Prostate gland (tissue), 2 donors: Measurements from ENCODE around the gene GPC5. TPM values are rescaled to one million over a fixed set of nuclear protein-coding genes. Genes with fewer than 3 reads are reported as not detected.

Experiments used
- DNase-seq: peaks from one replicate; pipeline ENCODE4 v3.0.0-alpha.2; 2019; ENCODE audit warnings: low spot score
- H3K27ac ChIP-seq, 2 donors: fragments of 200-600 bp; sonication (generic); 2 replicates each; pipeline ENCODE4 v1.5.1; 2017 to 2019
- H3K27me3 ChIP-seq: fragments of 200-600 bp; sonication (generic); replicated peaks from 2 replicates; pipeline ENCODE4 v1.5.1; 2019; ENCODE audit not compliant: insufficient read depth
- H3K36me3 ChIP-seq, 2 donors: fragments of 200-600 bp; sonication (generic); 1 replicate in 1 of 2; 2 replicates in 1 of 2; pipeline versions ENCODE4 v1.5.1 to v1.8.1; 2017 to 2019
- H3K4me1 ChIP-seq: fragments of 200-600 bp; sonication (generic); replicated peaks from 2 replicates; pipeline ENCODE4 v1.5.1; 2019
- H3K4me3 ChIP-seq, 2 donors: fragments of 200-600 bp; sonication (generic); 2 replicates each; pipeline ENCODE4 v1.5.1; 2017 to 2019
- H3K9me3 ChIP-seq: fragments of 200-600 bp; sonication (generic); 2 replicates; pipeline ENCODE4 v1.5.1; 2017
- POLR2A ChIP-seq: fragments of 450-650 bp; IDR thresholded peaks from one replicate; pipeline ENCODE4 v1.6.1; 2016; ENCODE audit warnings: antibody characterized with exemption, mild to moderate bottlenecking
- POLR2AphosphoS5 ChIP-seq: sonication (generic); formaldehyde crosslinking; IDR thresholded peaks from one replicate; pipeline ENCODE4 v1.6.1; 2017; ENCODE audit warnings: antibody characterized with exemption
- whole genome bisulfite sequencing: methylation state at CpG from one replicate; pipeline ENCODE4 v1.1.5; 2018; 5-methylcytosine and 5-hydroxymethylcytosine counted together
- intact Hi-C: fragments of 100-400 bp; cut with DNase I; formaldehyde crosslinking; loops from one replicate; pipeline ENCODE4 v1.14.2; 2022
- total RNA-seq, 2 donors: library from RNA; depleted of rRNA; stranded (reverse); fragments of >200 nt; gene quantifications; one replicate each; pipeline ENCODE4 v1.1.0, GENCODE V29; 2016
- TF ChIP-seq, protein P1 (sequence below), 4 experiments: fragments of 200-600 bp in 2 of 4; fragments of 450-650 bp in 2 of 4; sonication (generic) in 2 of 4; IDR thresholded peaks; 1 replicate in 3 of 4; 2 replicates in 1 of 4; pipeline ENCODE4 v1.5.1; 2016 to 2019; ENCODE audit warnings: antibody characterized with exemption in 4 of 4, mild to moderate bottlenecking in 2 of 4, moderate library complexity in 2 of 4

Gene GPC5
- total RNA-seq, 2 donors from 2014 or later, result 0.23 to 35.0 TPM

DNA sequence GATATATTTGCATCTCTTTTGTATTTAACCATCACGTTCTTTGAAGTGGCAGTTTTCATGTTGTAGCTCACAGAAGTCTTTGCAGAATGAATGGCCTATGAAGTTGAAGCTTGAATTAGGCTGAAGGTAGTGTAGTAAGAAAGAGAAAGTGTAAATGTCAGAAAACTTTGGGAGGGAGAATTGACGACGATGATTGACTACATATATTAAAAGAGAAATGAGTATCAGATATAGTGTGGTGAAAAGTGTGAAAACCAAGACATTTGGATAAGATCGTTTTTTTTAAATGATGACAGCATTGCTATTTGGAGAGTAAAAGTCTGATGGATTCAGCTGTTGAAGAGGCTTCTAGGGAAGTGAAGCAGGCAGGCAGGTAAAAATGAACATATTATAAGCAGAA, 14.6 kb upstream of the GPC5 start:
- Histone ChIP-seq H3K27me3 (no peaks in the 10 kb centered on the region), H3K9me3 (no peaks in the 10 kb centered on the region), H3K4me3 (no peak overlapping the region), H3K27ac (no peak overlapping the region), H3K4me1 (no peaks in the 10 kb centered on the region), H3K36me3 (no peaks in the 10 kb centered on the region)
- TF ChIP-seq, protein P1, sequence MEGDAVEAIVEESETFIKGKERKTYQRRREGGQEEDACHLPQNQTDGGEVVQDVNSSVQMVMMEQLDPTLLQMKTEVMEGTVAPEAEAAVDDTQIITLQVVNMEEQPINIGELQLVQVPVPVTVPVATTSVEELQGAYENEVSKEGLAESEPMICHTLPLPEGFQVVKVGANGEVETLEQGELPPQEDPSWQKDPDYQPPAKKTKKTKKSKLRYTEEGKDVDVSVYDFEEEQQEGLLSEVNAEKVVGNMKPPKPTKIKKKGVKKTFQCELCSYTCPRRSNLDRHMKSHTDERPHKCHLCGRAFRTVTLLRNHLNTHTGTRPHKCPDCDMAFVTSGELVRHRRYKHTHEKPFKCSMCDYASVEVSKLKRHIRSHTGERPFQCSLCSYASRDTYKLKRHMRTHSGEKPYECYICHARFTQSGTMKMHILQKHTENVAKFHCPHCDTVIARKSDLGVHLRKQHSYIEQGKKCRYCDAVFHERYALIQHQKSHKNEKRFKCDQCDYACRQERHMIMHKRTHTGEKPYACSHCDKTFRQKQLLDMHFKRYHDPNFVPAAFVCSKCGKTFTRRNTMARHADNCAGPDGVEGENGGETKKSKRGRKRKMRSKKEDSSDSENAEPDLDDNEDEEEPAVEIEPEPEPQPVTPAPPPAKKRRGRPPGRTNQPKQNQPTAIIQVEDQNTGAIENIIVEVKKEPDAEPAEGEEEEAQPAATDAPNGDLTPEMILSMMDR (IDR thresholded peaks at IDR 0.05), result no peak
- TF ChIP-seq POLR2A (no peak), POLR2AphosphoS5 (no peak)
- WGBS, result 79% methylated on average over 4 of the region's 4 CpGs
- DNase-seq, result no peak
- intact Hi-C loops, result no loop called here

DNA sequence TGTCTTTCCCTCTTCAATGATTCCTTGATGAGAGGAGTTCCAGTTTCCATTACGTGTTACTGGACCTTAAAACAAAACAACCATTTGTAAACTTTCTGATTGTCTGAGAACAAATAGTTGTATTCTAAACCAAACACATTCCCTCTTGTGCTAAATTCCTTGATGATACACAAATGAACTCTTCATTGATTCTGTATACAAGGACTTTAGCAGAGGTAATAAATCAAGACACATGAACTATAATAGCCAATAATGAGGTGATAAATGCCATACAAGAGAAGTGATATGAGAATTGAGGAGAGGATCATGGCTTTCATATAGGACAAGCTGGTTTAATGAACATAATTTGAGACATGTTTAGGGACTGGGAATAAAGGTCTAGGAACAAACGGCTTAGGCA, 13.5 kb upstream of the GPC5 start:
- H3K36me3 ChIP-seq, result no peaks in the 10 kb centered on the region
- no peaks in the 10 kb centered on the region for H3K9me3 ChIP-seq
- TF ChIP-seq POLR2A (no peak), POLR2AphosphoS5 (no peak)
- TF ChIP-seq, protein P1 (IDR thresholded peaks at IDR 0.05), result no peak
- H3K27ac ChIP-seq, result no peak overlapping the region
- H3K4me3 ChIP-seq, result no peak overlapping the region
- no peaks in the 10 kb centered on the region for H3K4me1 ChIP-seq
- no peaks in the 10 kb centered on the region for H3K27me3 ChIP-seq
- intact Hi-C loops, result no loop called here
- DNase-seq, result no peak
- 42% methylated on average over 2 of the region's 2 CpGs for WGBS

DNA sequence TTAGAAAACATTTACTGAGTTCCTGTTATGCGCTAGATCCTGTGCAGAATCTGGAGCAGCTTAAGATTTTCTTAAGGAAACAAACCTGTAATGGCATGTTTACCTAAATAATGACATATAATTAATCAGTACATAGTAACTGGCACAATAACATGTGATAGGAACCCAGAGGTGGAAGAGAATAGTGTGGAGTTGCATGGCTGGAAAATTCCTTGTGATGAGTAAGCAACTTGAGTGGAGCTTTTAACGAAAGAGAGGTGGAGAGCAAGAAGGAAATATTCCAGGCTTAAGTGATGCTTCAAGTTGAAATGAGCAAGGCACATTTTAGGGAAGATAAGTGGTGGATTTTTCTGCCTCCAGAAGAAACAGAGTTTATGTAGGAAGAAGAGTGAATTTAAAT, 9.2 kb upstream of the GPC5 start:
- H3K4me1 ChIP-seq, result no peaks in the 10 kb centered on the region
- TF ChIP-seq POLR2A (no peak), POLR2AphosphoS5 (no peak)
- TF ChIP-seq, protein P1 (IDR thresholded peaks at IDR 0.05), result no peak
- WGBS, result 83% methylated on average over 2 of the region's 2 CpGs
- no peaks in the 10 kb centered on the region for H3K36me3 ChIP-seq
- intact Hi-C loops, result no loop called here
- H3K9me3 ChIP-seq, result no peaks in the 10 kb centered on the region
- no peak overlapping the region for H3K4me3 ChIP-seq
- DNase-seq, result no peak
- no peaks in the 10 kb centered on the region for H3K27me3 ChIP-seq
- H3K27ac ChIP-seq, result no peak overlapping the region

DNA sequence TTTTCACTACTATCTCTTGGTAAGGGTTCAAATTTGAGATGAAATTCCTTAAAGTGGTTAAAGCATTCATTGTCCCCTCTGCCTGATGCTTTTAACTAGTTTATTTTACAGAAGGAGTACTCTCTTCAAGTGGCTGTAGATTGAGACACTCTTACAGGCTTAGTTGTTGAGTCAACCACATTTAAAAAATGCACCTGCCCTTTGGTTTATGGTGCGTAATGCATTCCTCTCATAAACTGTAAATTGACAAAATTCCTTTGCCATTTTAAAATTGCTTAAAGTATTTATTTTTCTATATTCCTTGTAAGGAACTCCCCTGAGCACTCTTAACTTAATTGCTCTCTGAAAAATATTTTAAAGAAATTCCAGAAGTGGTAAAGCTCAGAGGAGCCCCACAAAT, 826 bp upstream of the GPC5 start:
- H3K36me3 ChIP-seq, result no peaks in the 10 kb centered on the region
- no peak overlapping the region for H3K4me3 ChIP-seq
- DNase-seq, result no peak
- H3K27me3 ChIP-seq, result no peaks in the 10 kb centered on the region
- 86% methylated on average over 1 of the region's 1 CpG for WGBS
- no peak overlapping the region for H3K27ac ChIP-seq
- no peaks in the 10 kb centered on the region for H3K9me3 ChIP-seq
- H3K4me1 ChIP-seq, result no peaks in the 10 kb centered on the region
- intact Hi-C loops, result no loop called here
- TF ChIP-seq, protein P1 (IDR thresholded peaks at IDR 0.05), result no peak
- TF ChIP-seq POLR2AphosphoS5 (no peak), POLR2A (no peak)

DNA sequence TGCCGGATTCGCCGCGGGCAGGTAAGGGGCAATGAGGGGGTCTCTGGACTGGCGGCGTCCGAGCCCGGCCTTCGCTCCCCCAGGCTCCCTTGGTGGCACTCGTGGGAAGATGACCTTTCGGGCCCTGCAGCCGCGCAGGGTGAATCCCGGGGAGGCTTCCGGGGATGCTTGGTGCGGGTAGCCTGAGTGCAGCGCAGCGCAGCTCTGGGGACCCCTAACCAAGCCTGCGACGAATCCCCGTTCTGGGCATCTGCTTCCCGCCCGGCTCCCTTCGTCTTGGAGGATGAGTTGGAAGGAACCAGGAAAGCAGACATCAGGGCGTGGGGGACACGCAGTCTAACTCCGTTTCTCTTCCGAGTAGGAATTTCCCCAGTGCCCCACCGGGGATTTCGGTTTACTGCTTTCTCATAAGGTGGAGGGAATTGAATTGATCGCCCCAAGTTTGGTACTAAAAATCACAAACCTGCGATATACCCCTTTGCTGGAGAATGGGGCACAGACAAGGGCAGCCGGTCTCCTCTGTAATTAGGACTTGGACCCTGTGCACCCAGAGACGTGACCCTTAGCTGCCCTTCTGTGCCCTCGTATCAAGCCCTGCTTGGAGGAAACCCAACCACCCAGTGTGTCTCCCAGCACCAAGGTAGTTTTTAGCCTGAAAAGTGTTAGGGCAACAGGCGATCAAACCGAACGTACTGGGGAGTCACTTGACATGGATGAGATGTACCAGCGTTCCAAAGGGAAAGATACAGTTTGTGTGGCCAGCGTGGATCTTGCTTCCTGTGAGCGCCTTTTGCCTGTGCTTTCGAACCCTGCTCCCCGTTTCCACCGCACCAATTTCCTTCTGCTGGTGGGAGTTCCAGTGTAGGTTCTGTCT, 1.0 kb downstream of the GPC5 start:
- Histone ChIP-seq H3K27ac (no peak overlapping the region), H3K9me3 (no peaks in the 10 kb centered on the region), H3K27me3 (no peaks in the 10 kb centered on the region), H3K4me1 (no peaks in the 10 kb centered on the region), H3K4me3 (peak overlapping the region; percentile 19 to 33), H3K36me3 (no peaks in the 10 kb centered on the region)
- no peak for DNase-seq
- intact Hi-C loops, result no loop called here
- TF ChIP-seq POLR2A, result no peak
- no peak for TF ChIP-seq POLR2AphosphoS5
- TF ChIP-seq, protein P1 (IDR thresholded peaks at IDR 0.05), result no peak
- 21% methylated on average over 40 of the region's 44 CpGs for WGBS
